ENCODE data around the gene COL5A2. TPM values are rescaled to one million over a fixed set of nuclear protein-coding genes. Genes with fewer than 3 reads are reported as not detected.

The COL5A2 gene
- total RNA-seq, 1 donor from 2014 or later = 11.2 TPM

DNA sequence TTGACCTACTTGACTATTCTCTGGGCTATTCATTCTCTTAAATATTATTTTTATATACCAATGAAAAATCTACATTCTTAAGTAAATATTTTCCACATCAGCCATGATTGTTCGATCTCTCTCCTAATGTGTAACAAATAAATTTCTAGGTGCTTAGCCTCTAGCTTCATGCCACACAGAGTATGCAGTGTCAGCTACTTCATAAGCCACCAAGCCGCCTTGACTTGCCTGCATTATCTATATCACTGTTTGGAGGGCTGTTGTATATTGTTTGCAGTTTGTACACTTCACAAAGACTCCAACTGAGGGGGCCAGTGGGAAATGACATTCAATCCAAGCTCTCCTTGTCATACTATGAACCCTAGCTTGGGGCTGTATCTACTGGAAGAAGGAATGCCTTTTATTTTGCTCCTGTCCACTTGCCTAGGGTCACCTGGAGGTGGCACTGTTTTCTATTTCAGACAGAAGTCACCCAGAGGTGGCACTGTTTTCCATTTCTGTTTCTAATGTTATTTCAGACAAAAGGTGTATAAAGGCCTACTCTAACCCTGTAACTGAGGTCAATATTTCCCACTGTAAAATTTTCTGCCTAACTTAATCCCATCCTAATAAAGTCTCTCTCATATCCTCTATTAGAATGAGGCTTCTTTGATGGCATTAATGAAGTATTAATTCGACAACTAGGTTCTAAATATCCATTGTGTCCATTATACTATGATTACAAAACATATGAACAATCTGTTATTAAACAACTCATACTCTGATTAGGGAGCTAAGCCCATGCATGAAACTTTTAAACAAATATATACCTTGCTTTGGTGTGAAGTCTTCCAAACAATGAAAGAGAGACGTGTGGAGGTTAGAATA lies 36.4 kb downstream of the COL5A2 start:
- Histone ChIP-seq H3K79me2 (ENCODE audit: low read depth) (no peaks in the 10 kb centered on the region), H3K27ac (no peak overlapping the region), H3K4me1 (no peaks in the 10 kb centered on the region), H3F3A (ENCODE audit: low read depth) (no peaks in the 10 kb centered on the region), H3K27me3 (no peaks in the 10 kb centered on the region), H3K4me2 (no peak overlapping the region), H4K20me1 (ENCODE audit: low read depth) (no peaks in the 10 kb centered on the region), H3K9me3 (ENCODE audit: low read depth) (no peaks in the 10 kb centered on the region), H3K36me3 (no peaks in the 10 kb centered on the region), H2AFZ (replicated peaks) (no peak overlapping the region), H3K4me3 (no peak overlapping the region), H3K9ac (no peak overlapping the region)
- no peaks in the 10 kb centered on the region for H3K4me1 Mint-ChIP-seq
- no peak for TF ChIP-seq EZH2phosphoT487 (IDR thresholded peaks at IDR 0.05)
- TF ChIP-seq, protein P1, sequence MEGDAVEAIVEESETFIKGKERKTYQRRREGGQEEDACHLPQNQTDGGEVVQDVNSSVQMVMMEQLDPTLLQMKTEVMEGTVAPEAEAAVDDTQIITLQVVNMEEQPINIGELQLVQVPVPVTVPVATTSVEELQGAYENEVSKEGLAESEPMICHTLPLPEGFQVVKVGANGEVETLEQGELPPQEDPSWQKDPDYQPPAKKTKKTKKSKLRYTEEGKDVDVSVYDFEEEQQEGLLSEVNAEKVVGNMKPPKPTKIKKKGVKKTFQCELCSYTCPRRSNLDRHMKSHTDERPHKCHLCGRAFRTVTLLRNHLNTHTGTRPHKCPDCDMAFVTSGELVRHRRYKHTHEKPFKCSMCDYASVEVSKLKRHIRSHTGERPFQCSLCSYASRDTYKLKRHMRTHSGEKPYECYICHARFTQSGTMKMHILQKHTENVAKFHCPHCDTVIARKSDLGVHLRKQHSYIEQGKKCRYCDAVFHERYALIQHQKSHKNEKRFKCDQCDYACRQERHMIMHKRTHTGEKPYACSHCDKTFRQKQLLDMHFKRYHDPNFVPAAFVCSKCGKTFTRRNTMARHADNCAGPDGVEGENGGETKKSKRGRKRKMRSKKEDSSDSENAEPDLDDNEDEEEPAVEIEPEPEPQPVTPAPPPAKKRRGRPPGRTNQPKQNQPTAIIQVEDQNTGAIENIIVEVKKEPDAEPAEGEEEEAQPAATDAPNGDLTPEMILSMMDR (IDR thresholded peaks at IDR 0.05) = peak; percentile 96
- no peak overlapping the region for H3K27ac Mint-ChIP-seq
- H3K27me3 Mint-ChIP-seq (ENCODE audit: insufficient read depth, low read depth) = no peaks in the 10 kb centered on the region
- no peaks in the 10 kb centered on the region for H3K9me3 Mint-ChIP-seq
- no peak overlapping the region for H3K4me3 Mint-ChIP-seq
- H3K36me3 Mint-ChIP-seq = no peaks in the 10 kb centered on the region
- DNase-seq (ENCODE audit: low spot score) = peak; percentile 76

DNA sequence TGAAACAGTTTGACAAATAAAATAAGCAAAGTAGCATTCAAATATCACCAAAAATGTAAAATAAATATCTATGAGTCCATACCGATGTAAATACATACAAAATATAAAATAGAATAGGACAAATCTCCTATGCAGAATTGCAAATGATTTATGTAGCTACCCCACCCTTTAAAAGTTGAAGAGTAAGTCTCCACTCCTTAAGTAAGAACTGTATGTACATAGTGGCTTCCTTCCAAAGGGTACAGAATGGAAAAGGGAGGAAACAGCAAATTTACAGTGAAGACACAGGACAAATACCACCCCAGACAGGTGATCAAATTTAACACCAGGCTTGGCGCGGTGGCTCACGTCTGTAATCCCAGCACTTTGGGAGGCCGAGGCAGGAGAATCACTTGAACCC lies 40.8 kb downstream of the COL5A2 start:
- no peak overlapping the region for H3K27ac ChIP-seq
- no peaks in the 10 kb centered on the region for H3K9me3 ChIP-seq (ENCODE audit: low read depth)
- no peak overlapping the region for H3K9ac ChIP-seq
- TF ChIP-seq EZH2phosphoT487 (IDR thresholded peaks at IDR 0.05) (no peak), EZH2 (IDR thresholded peaks at IDR 0.05) (no peak)
- TF ChIP-seq, protein P1 (IDR thresholded peaks at IDR 0.05) = no peak
- no peak overlapping the region for H3K4me2 ChIP-seq
- Mint-ChIP-seq H3K9me3 (peaks cover 2% of the 10 kb centered on the region), H3K4me3 (no peak overlapping the region), H3K36me3 (no peaks in the 10 kb centered on the region), H3K27me3 (ENCODE audit: insufficient read depth, low read depth) (no peaks in the 10 kb centered on the region), H3K4me1 (no peaks in the 10 kb centered on the region), H3K27ac (no peak overlapping the region)
- no peaks in the 10 kb centered on the region for H3K27me3 ChIP-seq
- no peaks in the 10 kb centered on the region for H3K79me2 ChIP-seq (ENCODE audit: low read depth)
- no peak for DNase-seq (ENCODE audit: low spot score)
- H2AFZ ChIP-seq (replicated peaks) = no peak overlapping the region
- H3K4me3 ChIP-seq = no peak overlapping the region
- H4K20me1 ChIP-seq (ENCODE audit: low read depth) = no peaks in the 10 kb centered on the region
- H3K4me1 ChIP-seq = no peaks in the 10 kb centered on the region
- no peaks in the 10 kb centered on the region for H3K36me3 ChIP-seq
- no peaks in the 10 kb centered on the region for H3F3A ChIP-seq (ENCODE audit: low read depth)

DNA sequence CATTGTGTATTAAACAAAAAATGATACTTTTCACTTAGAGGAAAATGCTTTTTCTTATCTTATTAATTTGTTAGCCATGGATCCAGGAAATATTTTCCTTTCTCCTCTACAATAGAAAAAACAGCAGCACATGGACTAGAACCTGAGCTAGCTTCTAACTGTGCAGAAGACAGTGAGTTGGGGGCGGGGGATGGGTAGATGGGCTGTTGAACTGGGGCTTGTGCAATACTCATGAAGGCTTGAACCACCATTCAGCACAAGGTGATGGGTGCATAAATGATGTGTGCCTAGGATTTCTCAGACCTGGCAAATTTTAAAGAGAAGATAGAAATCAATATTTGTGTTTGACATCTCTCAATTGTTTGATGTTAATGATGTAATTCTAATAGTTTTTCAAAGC lies 42.0 kb downstream of the COL5A2 start:
- Mint-ChIP-seq H3K9me3 (peaks cover 2% of the 10 kb centered on the region), H3K27me3 (ENCODE audit: insufficient read depth, low read depth) (no peaks in the 10 kb centered on the region), H3K27ac (no peak overlapping the region), H3K36me3 (no peaks in the 10 kb centered on the region), H3K4me3 (no peak overlapping the region), H3K4me1 (no peaks in the 10 kb centered on the region)
- TF ChIP-seq EZH2phosphoT487 (IDR thresholded peaks at IDR 0.05) = no peak
- TF ChIP-seq, protein P1 (IDR thresholded peaks at IDR 0.05) = no peak
- TF ChIP-seq EZH2 (IDR thresholded peaks at IDR 0.05) = no peak
- DNase-seq (ENCODE audit: low spot score) = no peak
- no peaks in the 10 kb centered on the region for H3K79me2 ChIP-seq (ENCODE audit: low read depth)
- H3K27ac ChIP-seq = no peak overlapping the region
- H3K27me3 ChIP-seq = no peaks in the 10 kb centered on the region
- no peak overlapping the region for H2AFZ ChIP-seq (replicated peaks)
- H3K4me2 ChIP-seq = no peak overlapping the region
- no peak overlapping the region for H3K9ac ChIP-seq
- H3F3A ChIP-seq (ENCODE audit: low read depth) = no peaks in the 10 kb centered on the region
- no peaks in the 10 kb centered on the region for H4K20me1 ChIP-seq (ENCODE audit: low read depth)
- H3K9me3 ChIP-seq (ENCODE audit: low read depth) = no peaks in the 10 kb centered on the region
- H3K4me3 ChIP-seq = no peak overlapping the region
- H3K36me3 ChIP-seq = no peaks in the 10 kb centered on the region
- H3K4me1 ChIP-seq = no peaks in the 10 kb centered on the region
